ENCODE data around the gene STX17. TPM values are rescaled to one million over a fixed set of nuclear protein-coding genes. Genes with fewer than 3 reads are reported as not detected.

Gene STX17
- total RNA-seq, 1 experiment from 2014 or later, result 24.6 TPM

DNA sequence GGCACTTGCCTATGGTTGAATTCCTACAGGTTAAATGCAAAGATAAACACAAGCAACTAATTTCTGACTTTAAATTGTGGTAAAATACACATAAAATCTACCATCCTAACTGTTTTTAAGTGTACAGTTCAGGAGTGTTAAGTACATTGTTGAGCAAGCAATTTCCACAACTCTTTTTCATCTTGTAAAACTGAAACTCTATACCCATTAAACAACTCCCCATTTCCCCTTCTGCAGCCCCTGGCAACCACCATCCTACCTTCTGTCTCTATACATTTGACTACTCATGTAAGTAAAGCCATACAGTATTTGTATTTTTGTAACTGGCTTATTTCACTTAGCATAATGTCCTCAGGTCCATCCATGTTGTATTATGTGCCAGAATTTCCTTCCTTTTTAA, 38.5 kb upstream of the STX17 start:
- Histone ChIP-seq H3K9ac (ENCODE audit: low read length) (no peak overlapping the region), H3K27ac (ENCODE audit: low read depth, low read length) (no peak overlapping the region), H2AFZ (ENCODE audit: low read depth, low read length, poor library complexity, severe bottlenecking) (no peak overlapping the region), H3K4me2 (ENCODE audit: low read length) (no peak overlapping the region), H3K79me2 (ENCODE audit: insufficient read depth, low read length) (no peaks in the 10 kb centered on the region), H4K20me1 (ENCODE audit: insufficient read depth) (no peaks in the 10 kb centered on the region), H3K4me1 (ENCODE audit: control insufficient read depth in 1 of 2, insufficient read depth in 2 of 2, low read length in 2 of 2) (no peaks in the 10 kb centered on the region; a peak in 1 of 4 replicates), H3K9me3 (ENCODE audit: control insufficient read depth in 1 of 2, insufficient read depth in 1 of 2, low read depth in 1 of 2, low read length in 2 of 2) (no peaks in the 10 kb centered on the region), H3K4me3 (replicated peaks in 1 of 2; ENCODE audit: low read depth in 1 of 2, low read length in 2 of 2) (no peak overlapping the region), H3K9me2 (ENCODE audit: insufficient read depth) (no peaks in the 10 kb centered on the region), H3K27me3 (ENCODE audit: insufficient read depth, low read length) (no peaks in the 10 kb centered on the region), H3K36me3 (ENCODE audit: control insufficient read depth in 1 of 2, insufficient read depth in 2 of 2, low read length in 2 of 2) (no peaks in the 10 kb centered on the region)
- RAD21 ChIA-PET (ENCODE audit: low non-redundant PET in 1 of 2, low total read pairs in 2 of 2, uncharacterized antibody in 2 of 2, unreplicated experiment in 2 of 2), result no interaction called here
- TF ChIP-seq POLR2A (IDR thresholded peaks at IDR 0.05; ENCODE audit: borderline replicate concordance, extremely low read depth, insufficient read depth, insufficient read length), result no peak
- no peak for TF ChIP-seq TCF7L2 (IDR thresholded peaks at IDR 0.05; ENCODE audit: borderline replicate concordance, extremely low read depth, insufficient read depth, insufficient read length)
- no peak for TF ChIP-seq CBX3 (IDR thresholded peaks at IDR 0.05; ENCODE audit: low read depth)
- TF ChIP-seq, protein P1, sequence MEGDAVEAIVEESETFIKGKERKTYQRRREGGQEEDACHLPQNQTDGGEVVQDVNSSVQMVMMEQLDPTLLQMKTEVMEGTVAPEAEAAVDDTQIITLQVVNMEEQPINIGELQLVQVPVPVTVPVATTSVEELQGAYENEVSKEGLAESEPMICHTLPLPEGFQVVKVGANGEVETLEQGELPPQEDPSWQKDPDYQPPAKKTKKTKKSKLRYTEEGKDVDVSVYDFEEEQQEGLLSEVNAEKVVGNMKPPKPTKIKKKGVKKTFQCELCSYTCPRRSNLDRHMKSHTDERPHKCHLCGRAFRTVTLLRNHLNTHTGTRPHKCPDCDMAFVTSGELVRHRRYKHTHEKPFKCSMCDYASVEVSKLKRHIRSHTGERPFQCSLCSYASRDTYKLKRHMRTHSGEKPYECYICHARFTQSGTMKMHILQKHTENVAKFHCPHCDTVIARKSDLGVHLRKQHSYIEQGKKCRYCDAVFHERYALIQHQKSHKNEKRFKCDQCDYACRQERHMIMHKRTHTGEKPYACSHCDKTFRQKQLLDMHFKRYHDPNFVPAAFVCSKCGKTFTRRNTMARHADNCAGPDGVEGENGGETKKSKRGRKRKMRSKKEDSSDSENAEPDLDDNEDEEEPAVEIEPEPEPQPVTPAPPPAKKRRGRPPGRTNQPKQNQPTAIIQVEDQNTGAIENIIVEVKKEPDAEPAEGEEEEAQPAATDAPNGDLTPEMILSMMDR (IDR thresholded peaks at IDR 0.05 in 2 of 3, conservative IDR thresholded peaks at IDR 0.05 in 1 of 3; ENCODE audit: borderline replicate concordance in 1 of 3, insufficient read depth in 1 of 3, low read depth in 2 of 3, low read length in 2 of 3), result no peak
- no peak for TF ChIP-seq YY1 (IDR thresholded peaks at IDR 0.05; ENCODE audit: extremely low read depth, insufficient replicate concordance, low read depth, low read length)
- no peak for TF ChIP-seq FOSL1 (IDR thresholded peaks at IDR 0.05; ENCODE audit: low read depth)
- TF ChIP-seq ATF3 (IDR thresholded peaks at IDR 0.05), result no peak
- no peak for TF ChIP-seq JUND (IDR thresholded peaks at IDR 0.05)
- no peak for TF ChIP-seq SIN3A (IDR thresholded peaks at IDR 0.05; ENCODE audit: low read depth)
- no peak for TF ChIP-seq EGR1 (IDR thresholded peaks at IDR 0.05; ENCODE audit: low read depth)
- no peak for TF ChIP-seq EZH2 (IDR thresholded peaks at IDR 0.05)
- TF ChIP-seq REST (IDR thresholded peaks at IDR 0.05; ENCODE audit: low read depth), result no peak
- no peak for TF ChIP-seq ZFX (IDR thresholded peaks at IDR 0.05)
- TF ChIP-seq, protein P2, sequence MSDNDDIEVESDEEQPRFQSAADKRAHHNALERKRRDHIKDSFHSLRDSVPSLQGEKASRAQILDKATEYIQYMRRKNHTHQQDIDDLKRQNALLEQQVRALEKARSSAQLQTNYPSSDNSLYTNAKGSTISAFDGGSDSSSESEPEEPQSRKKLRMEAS (IDR thresholded peaks at IDR 0.05), result no peak
- TF ChIP-seq, protein P3, sequence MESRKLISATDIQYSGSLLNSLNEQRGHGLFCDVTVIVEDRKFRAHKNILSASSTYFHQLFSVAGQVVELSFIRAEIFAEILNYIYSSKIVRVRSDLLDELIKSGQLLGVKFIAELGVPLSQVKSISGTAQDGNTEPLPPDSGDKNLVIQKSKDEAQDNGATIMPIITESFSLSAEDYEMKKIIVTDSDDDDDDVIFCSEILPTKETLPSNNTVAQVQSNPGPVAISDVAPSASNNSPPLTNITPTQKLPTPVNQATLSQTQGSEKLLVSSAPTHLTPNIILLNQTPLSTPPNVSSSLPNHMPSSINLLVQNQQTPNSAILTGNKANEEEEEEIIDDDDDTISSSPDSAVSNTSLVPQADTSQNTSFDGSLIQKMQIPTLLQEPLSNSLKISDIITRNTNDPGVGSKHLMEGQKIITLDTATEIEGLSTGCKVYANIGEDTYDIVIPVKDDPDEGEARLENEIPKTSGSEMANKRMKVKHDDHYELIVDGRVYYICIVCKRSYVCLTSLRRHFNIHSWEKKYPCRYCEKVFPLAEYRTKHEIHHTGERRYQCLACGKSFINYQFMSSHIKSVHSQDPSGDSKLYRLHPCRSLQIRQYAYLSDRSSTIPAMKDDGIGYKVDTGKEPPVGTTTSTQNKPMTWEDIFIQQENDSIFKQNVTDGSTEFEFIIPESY (IDR thresholded peaks at IDR 0.05; ENCODE audit: extremely low read depth, insufficient replicate concordance, low read length), result no peak
- no peak for TF ChIP-seq RAD21 (IDR thresholded peaks at IDR 0.05; ENCODE audit: low read depth)
- TF ChIP-seq EZH2phosphoT487 (IDR thresholded peaks at IDR 0.05; ENCODE audit: borderline replicate concordance), result no peak
- no peak for TF ChIP-seq ELF1 (IDR thresholded peaks at IDR 0.05; ENCODE audit: borderline replicate concordance, low read depth)
- no peak for TF ChIP-seq ZNF274 (IDR thresholded peaks at IDR 0.05; ENCODE audit: low read depth, low read length)
- no peak for TF ChIP-seq SRF (IDR thresholded peaks at IDR 0.05; ENCODE audit: low read depth)
- CTCF ChIA-PET, result no interaction called here
- POLR2A ChIA-PET, result no interaction called here
- BruUV-seq (replicated peaks), result no TSS peak
- intact Hi-C loops (cut with micrococcal nuclease), result no loop called here
- no peak for DNase-seq (ENCODE audit: low read depth, low spot score)
- no peak for ATAC-seq
